Peyer's patch (tissue), 4 donors: ENCODE data around the gene FNIP2. TPM values are rescaled to one million over a fixed set of nuclear protein-coding genes. Genes with fewer than 3 reads are reported as not detected.
A peak's percentile ranks its signal among the peaks of the same experiment; 100 is the strongest.

Source experiments
- DNase-seq, 3 donors: peaks; one replicate each; pipeline ENCODE4 v3.0.0-alpha.2; 2017 to 2019
- H3K27ac ChIP-seq, 4 donors: fragments of 200-600 bp; sonication (generic); one replicate each; pipeline ENCODE4 v1.5.1; 2016 to 2019
- H3K27me3 ChIP-seq, 2 donors: fragments of 200-600 bp; sonication (generic); one replicate each; pipeline ENCODE4 v1.5.1; 2019
- H3K36me3 ChIP-seq, 3 donors: fragments of 200-600 bp; sonication (generic); one replicate each; pipeline ENCODE4 v1.5.1; 2016 to 2019
- H3K4me1 ChIP-seq, 4 donors: fragments of 200-600 bp; sonication (generic); one replicate each; pipeline ENCODE4 v1.5.1; 2016 to 2019
- H3K4me3 ChIP-seq, 4 donors: fragments of 200-600 bp; sonication (generic); 1 replicate in 3 of 4; 2 replicates in 1 of 4; pipeline ENCODE4 v1.5.1; 2016 to 2019; ENCODE audit warnings: mild to moderate bottlenecking in 1 of 4
- H3K9me3 ChIP-seq, 4 donors: fragments of 200-600 bp; sonication (generic); one replicate each; pipeline ENCODE4 v1.5.1; 2016 to 2019; ENCODE audit warnings: mild to moderate bottlenecking in 1 of 4
- POLR2A ChIP-seq, 2 donors: fragments of 450-650 bp; IDR thresholded peaks; one replicate each; pipeline ENCODE4 v1.5.1; 2017; ENCODE audit warnings: antibody characterized with exemption in 2 of 2, mild to moderate bottlenecking in 2 of 2, moderate library complexity in 2 of 2
- total RNA-seq, 4 donors: library from RNA; depleted of rRNA; stranded (reverse); fragments of >200 nt; gene quantifications; one replicate each; pipeline ENCODE4 v1.1.0, GENCODE V29; 2016
- TF ChIP-seq, protein P1 (sequence below), 6 experiments: fragments of 450-650 bp in 4 of 6; fragments of 200-600 bp in 2 of 6; sonication (generic) in 1 of 6; IDR thresholded peaks; one replicate each; pipeline ENCODE4 v1.5.1; 2017 to 2019; ENCODE audit warnings: antibody characterized with exemption in 6 of 6, mild to moderate bottlenecking in 3 of 6, moderate library complexity in 1 of 6

Gene FNIP2
- total RNA-seq, 4 donors from 2014 or later, result 31.9 to 40.8 (median 38.6) TPM

GRCh38 chr4:158817562-158818296 lies 48.9 kb downstream of the FNIP2 start:
- peaks cover 0 to 41% (median 3%) of the 10 kb centered on the region in 4 donors for H3K4me1 ChIP-seq

GRCh38 chr4:158818560-158819140 lies 49.8 kb downstream of the FNIP2 start:
- Histone ChIP-seq H3K4me1 (peaks cover 0 to 45% (median 3%) of the 10 kb centered on the region in 4 donors), H3K9me3 (no peaks in the 10 kb centered on the region), H3K27ac (peak overlapping the region in 1 of 4 donors; percentile 40), H3K27me3 (no peaks in the 10 kb centered on the region), H3K36me3 (no peaks in the 10 kb centered on the region), H3K4me3 (no peak overlapping the region)
- TF ChIP-seq, protein P1, sequence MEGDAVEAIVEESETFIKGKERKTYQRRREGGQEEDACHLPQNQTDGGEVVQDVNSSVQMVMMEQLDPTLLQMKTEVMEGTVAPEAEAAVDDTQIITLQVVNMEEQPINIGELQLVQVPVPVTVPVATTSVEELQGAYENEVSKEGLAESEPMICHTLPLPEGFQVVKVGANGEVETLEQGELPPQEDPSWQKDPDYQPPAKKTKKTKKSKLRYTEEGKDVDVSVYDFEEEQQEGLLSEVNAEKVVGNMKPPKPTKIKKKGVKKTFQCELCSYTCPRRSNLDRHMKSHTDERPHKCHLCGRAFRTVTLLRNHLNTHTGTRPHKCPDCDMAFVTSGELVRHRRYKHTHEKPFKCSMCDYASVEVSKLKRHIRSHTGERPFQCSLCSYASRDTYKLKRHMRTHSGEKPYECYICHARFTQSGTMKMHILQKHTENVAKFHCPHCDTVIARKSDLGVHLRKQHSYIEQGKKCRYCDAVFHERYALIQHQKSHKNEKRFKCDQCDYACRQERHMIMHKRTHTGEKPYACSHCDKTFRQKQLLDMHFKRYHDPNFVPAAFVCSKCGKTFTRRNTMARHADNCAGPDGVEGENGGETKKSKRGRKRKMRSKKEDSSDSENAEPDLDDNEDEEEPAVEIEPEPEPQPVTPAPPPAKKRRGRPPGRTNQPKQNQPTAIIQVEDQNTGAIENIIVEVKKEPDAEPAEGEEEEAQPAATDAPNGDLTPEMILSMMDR (IDR thresholded peaks at IDR 0.05), result no peak
- TF ChIP-seq POLR2A (IDR thresholded peaks at IDR 0.05), result no peak
- no peak for DNase-seq

More at GRCh38 chr4:158817562-158818296, 48.9 kb downstream of the FNIP2 start:
- Histone ChIP-seq H3K4me3 (no peak overlapping the region), H3K9me3 (no peaks in the 10 kb centered on the region), H3K27me3 (no peaks in the 10 kb centered on the region), H3K27ac (peak overlapping the region in 2 of 4 donors; percentile 31 to 40), H3K36me3 (no peaks in the 10 kb centered on the region)
- TF ChIP-seq, protein P1 (IDR thresholded peaks at IDR 0.05), result no peak
- no peak for TF ChIP-seq POLR2A (IDR thresholded peaks at IDR 0.05)
- DNase-seq, result no peak

- Histone ChIP-seq H3K4me1 (peaks cover 0 to 61% (median 6%) of the 10 kb centered on the region in 4 donors), H3K36me3 (no peaks in the 10 kb centered on the region), H3K4me3 (no peak overlapping the region), H3K27ac (peak overlapping the region in 1 of 4 donors; percentile 15), H3K9me3 (no peaks in the 10 kb centered on the region), H3K27me3 (no peaks in the 10 kb centered on the region)
- TF ChIP-seq, protein P1 (IDR thresholded peaks at IDR 0.05), result no peak
- TF ChIP-seq POLR2A (IDR thresholded peaks at IDR 0.05), result no peak
- no peak for DNase-seq
Measured at GRCh38 chr4:158819942-158820786, 51.3 kb downstream of the FNIP2 start.

GRCh38 chr4:158821228-158821971 lies 52.6 kb downstream of the FNIP2 start:
- Histone ChIP-seq H3K36me3 (no peaks in the 10 kb centered on the region), H3K27ac (peak overlapping the region in 1 of 4 donors; percentile 28), H3K27me3 (no peaks in the 10 kb centered on the region), H3K4me1 (peaks cover 0 to 73% (median 6%) of the 10 kb centered on the region in 4 donors), H3K4me3 (no peak overlapping the region), H3K9me3 (no peaks in the 10 kb centered on the region)
- no peak for DNase-seq
- TF ChIP-seq, protein P1 (IDR thresholded peaks at IDR 0.05), result no peak
- no peak for TF ChIP-seq POLR2A (IDR thresholded peaks at IDR 0.05)

DNA sequence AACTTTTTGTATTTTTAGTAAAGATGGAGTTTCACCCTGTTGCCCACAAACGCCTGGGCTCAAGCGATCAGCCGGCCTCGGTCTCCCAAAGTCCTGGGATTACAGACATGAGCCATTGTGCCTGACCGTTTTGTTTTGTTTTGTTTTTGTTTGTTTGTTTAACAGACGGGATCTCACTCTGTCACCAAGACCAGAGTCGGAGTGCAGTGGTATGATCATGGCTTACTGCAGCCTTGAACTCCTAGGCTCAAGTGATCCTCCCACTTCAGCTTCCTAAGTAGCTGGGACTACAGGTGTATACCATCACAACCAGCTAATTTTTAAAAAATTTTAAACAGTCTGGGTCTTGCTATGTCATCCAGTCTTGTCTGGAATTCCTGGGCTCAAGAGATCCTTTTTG lies 53.5 kb downstream of the FNIP2 start:
- no peak for DNase-seq
- no peaks in the 10 kb centered on the region for H3K36me3 ChIP-seq
- H3K4me3 ChIP-seq, result no peak overlapping the region
- no peak for TF ChIP-seq POLR2A (IDR thresholded peaks at IDR 0.05)
- TF ChIP-seq, protein P1 (IDR thresholded peaks at IDR 0.05), result no peak
- peaks cover 0 to 81% (median 6%) of the 10 kb centered on the region in 4 donors for H3K4me1 ChIP-seq
- no peaks in the 10 kb centered on the region for H3K9me3 ChIP-seq
- no peaks in the 10 kb centered on the region for H3K27me3 ChIP-seq
- H3K27ac ChIP-seq, result no peak overlapping the region
